HG03457 (cell line): ENCODE results near the gene GATA2.

Experiments
- ATAC-seq: cut with Tn5 transposase; IDR thresholded peaks from one replicate; pipeline ENCODE4 v1.9.1; 2021; ENCODE audit warnings: moderate number of reproducible peaks; ENCODE audit not compliant: unreplicated experiment

The GATA2 gene

DNA sequence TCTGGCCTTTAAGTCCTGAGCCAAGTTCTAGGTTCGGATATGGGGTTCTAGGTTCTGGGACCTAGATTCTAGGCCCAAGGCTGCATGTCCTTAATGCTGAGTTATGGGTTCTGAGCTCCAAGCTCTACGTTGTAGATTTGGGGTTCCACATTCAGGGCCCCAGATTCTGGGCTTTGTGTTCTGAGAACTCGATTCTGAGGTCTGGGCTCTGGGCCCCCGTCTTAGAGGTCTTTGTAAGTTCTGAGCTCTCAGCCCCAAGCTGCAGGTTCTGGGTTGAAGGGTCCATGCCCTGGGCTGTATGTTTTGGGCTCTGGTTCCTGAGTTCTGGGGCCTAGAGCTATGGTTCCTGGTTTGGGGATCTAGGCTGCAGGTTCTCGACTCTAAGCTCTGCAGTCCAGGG lies 16.3 kb downstream of the GATA2 start:
- no peak for ATAC-seq

DNA sequence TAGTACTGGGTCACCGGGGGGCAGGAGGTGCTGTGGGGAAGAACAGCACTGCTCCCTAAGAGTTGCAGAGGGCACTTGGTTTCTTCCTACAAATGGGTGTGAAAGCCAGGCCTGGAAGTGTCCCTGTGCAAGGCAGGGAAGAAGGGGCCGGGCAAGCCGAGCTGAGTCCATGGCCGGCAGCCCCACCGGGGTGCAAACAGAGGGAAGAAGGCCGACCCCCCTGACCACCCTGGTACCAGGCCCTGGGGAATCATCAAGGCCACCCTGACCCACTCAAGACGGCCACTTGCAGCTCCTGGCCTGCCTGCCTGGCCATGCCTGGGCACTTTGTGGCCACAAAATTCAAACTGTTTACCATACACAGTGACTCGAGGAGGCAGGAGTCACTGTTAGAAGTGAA lies 17.6 kb downstream of the GATA2 start:
- ATAC-seq = no peak

DNA sequence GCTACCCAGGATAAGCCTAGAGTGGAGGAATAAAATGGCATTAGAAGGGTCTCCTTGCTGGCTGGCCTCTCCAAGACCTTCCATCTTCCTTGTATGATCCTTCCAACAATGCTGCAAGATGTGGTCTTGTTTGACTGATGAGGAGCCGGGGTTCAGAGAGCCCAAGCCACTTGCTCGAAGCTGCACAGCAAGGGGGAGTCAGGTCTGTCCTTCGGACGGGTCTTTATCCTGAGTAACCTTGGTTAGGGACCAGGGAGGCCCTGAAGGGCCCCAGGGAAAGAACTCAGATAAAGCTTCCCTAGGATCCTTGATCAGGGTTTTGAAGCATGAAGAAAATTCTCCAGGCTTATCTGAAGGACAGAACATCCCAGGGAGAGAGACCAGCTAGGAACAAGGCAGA lies 19.3 kb downstream of the GATA2 start:
- ATAC-seq = no peak

DNA sequence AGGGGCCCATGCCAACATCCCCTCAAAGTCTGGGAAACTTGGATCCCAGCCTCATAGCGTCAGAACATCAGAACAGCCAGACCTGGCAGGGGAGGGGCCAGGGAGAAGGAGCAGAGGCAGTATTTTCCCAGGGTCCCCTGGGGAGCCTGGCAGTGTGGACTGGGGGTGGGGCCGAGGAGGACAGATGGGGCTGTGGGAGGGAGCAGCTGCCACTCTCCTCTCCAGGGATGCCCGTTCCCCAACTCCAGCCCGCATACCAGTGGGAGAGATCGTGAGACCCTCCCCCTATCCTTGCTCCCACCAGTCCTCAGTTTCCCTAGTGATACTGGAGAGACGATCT lies 19.9 kb downstream of the GATA2 start:
- ATAC-seq = no peak

DNA sequence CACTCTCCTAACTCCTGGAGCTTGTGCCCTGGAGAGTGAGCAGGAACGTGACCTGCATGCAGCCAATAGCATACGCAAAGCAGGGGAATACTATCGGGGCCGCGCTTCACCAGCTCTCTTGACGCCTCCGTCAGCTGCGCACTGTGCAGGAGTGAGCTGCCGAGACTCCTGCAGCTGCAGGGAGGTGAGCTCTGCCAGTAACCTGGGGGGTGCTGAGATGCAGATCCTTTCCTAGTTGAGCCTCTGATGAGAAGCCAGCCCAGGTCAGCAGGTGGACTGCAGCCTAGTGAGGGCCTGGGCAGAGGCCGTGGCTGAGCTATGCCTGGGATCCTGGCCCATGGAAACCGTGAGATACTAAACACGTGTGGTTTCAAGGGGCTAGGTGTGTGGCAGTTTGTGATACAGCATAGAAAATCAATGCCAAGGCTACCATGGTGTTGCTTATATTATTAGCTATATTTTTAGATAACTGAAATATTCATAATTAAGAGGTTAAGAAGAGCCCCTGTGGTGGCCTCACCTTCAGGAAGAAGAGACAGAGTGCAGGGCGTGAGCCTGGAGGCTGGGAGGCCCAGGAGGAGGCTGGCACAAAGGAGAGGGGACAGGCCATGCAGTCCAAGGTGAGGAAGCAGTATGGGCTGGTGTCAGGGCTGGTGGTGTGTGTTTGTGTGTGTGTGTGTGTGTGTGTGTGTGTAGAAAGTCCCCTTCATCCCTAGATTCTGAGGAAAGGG lies 20.4 kb downstream of the GATA2 start:
- ATAC-seq = no peak

DNA sequence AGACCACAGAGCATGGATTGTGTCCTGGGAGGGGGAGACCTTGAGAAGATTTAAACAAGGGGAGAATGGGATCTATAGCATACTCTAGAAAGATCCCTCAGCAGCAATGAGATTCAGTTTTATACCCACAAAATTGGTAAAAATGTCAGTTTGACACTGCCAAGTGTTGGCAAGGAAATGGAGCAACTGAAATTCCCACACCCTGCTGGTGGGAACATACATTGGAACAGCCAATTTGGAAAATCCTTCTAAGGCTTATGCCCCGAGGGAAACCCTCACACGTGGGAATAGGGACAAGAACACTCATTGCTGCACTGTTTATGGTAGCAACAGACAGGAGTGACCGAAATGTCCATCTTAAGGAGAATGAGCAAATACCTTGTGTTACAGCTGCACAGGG lies 21.3 kb downstream of the GATA2 start:
- ATAC-seq = no peak

DNA sequence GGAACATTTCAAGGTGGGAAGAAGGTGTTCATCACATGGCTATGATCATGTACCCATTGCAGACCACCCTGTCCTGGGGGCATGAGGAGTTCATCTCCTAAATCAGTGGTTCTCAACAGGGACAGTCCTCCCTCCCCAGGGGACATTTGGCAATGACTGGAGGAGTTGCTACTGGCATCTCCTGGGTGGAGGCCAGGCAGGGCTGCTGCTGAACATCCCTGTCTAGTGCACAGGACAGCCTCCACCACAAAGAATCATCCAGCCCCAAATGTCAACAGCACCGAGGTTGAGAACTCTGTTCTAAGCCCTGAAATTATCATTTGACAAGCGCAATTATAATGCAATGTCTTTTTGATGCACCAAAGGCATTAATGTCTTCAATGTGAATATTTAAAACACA lies 21.9 kb downstream of the GATA2 start:
- ATAC-seq = no peak

DNA sequence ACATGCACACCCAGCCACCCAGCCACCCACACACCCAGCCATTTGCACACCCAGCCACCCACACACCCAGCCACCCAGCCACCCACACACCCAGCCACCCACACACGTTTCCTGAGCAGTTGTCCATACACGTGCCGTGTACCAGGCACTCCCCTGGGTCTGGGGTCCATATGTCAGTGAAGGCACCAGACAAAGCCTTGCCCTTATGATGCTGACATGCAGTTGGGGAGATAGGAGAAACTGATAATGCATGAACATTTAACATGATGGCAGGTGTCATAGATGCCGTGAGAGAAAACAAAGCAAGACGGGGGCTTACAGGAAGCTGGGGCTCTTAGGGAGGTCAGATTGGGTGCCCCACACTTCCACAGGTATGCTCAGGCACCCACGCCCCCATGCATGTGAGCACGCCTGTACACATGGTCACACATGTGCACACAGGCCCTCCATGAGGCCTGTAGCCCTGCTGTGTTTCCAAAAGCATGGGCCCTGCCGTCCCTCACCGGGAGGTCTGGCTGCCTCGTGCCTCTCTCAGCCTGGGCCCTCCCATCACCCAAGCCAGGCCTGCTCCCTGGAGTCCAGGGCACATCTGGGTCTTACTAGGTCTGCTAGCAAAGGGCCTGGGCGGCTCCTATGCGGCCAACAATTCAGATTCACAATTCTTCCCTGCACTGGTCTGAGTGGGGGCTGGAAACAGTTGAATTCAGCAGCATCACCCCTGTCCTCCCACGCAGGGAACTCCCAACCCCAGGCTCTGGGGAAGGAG lies 22.7 kb downstream of the GATA2 start:
- ATAC-seq = no peak

DNA sequence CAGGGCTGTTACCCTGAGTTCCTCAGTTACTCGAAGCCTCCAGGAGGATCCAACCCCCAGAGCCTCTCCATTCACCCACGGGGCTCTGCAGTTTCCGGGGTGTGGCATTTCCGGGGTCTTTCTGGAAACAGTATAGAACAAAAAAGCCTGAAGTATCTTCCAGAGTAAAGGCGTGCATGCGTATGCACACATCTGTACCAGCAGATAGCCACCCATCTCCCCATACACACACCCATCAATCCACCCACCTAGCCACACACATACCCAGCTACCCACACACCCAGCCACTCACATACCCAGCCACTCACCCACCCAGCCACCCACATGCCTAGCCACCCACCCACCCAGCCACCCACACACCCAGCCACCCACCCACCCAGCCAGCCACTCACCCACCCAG lies 23.4 kb downstream of the GATA2 start:
- ATAC-seq = no peak

DNA sequence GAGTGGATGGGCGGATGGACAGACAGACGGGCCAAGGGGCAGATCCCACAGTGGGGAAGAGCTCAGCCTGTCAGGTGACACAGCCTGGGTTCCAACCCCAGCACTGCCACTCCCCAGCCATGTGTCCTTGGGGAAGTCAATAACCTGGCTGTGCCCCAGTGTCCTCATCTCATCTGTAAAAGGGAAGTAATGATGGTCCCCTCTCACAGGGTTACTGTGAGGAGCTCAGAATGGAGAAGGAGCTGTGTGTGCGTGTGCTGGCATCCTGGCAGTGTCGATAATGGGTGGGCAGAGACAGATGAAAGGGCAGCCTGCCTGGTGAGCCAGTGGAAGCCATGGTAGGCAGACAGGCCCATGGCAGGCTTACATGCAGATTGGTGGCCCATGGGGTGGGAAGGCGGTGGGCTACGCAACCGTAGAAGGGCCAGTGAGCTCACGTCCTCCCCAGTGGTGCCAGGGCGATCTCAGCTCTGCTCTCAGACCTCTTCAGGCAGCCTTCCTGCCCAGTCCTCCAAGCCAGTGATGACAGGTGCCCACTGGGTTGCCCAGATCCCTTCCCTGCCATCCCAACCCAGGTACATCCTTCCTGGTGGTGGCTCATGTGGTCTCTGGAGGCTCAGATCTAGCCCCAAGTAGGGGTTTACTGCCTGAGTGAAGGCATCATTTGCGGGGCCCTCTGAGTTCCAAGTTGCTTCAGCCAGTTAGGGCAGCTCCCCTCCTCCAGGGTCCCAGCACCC lies 24.0 kb downstream of the GATA2 start:
- ATAC-seq = no peak

DNA sequence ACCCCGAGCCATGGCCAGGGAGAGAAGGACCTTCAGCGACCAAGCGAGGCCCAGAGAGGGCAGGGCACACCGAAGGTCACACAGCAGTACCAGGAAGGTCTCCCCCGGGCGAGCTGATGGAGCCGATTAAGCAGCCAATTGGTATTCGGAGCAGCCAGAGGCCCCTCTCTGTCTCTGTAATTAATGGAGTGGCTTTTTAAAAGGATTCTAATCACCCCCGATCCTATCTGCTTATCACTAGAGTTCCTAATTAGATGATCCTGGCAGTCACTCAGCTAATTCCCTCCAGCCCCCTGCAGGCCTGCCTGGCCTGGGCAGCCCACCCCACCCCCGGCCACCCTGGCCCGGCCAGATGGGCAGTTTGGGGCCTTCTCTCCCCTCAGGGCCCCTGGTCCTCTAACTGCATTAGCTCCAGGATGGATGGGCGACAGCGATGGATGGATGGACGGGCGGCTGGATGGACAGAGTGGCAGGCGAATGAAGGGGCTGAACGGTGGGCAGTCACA lies 24.7 kb downstream of the GATA2 start:
- no peak for ATAC-seq

DNA sequence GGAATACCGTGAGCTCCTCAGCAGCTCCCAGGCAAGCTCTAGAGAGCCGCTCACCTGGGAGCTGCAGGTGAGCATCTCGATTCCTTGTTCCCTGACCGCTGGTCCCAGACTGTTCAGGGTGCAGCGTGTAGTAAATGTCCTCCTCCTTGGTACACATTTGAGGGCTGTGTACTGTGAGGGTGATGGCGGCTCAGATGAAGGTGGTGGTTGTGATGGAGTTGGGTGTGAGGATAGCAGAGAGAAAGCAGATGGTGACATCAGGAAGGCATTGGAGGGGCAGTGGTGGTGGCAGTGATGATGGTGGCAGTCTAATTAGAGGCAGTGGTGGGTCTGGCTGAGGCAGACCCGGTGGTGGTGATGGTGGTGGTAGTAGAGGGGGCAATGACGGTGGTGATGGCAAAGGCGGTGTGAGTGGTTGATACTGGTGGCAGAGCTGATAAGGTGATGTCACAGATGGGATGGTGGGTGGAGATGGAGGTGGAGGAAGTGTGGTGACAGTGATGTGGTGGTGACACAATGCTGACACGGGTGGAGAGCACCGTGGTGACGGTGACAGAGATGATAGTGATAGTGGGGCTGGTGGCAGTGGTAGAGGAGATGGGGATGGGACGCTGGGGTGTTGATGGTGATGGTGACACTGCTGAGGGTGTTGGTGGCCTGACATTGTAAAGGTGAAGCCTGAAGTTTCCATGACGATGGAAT lies 26.0 kb downstream of the GATA2 start, which contains the start of gene DNAJB8:
TSS of gene DNAJB8 (minus strand) at position 51 of the 702 bp plus-strand sequence. CDS start 3,645 bp downstream, outside the sequence.
- no peak for ATAC-seq

DNA sequence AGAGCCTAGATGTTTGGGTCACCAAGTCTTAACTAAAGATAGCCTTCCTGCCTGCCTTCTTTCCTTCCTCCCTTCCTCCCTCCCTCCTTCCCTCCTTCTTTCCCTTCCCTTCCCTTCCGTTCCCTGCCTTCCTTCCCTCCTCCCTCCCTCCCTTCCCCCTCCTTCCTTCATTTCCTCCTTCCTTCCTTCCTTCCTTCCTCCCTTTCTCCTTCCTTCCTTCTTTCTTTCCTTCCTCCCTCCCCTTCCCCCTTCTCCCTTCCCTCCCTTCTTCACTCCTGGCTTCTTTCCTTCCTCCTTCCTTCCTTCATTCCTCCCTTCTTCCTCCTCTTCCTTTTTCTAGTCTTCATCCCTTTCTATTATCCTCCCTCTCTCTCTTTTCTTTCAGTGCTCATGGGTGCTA lies 28.3 kb downstream of the GATA2 start:
- ATAC-seq = no peak

DNA sequence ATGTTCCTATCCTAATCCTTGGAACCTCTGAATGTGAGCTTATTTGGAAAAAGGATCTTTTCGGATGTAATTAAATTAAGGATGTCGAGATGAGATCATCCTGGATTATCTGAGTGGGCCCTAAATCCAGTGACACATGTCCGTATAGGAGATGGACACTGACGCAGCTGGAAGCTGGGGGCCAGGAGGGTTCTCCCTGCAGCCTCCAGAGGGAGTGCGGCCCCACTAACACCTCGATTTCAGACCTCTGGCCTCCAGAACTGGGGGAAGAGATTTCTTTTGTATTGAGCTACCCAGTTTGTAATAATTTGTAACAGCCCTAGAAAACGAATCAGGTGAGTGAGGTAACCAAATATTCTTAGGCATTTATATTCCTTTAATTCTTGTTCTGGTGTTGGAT lies 28.8 kb downstream of the GATA2 start:
- no peak for ATAC-seq

DNA sequence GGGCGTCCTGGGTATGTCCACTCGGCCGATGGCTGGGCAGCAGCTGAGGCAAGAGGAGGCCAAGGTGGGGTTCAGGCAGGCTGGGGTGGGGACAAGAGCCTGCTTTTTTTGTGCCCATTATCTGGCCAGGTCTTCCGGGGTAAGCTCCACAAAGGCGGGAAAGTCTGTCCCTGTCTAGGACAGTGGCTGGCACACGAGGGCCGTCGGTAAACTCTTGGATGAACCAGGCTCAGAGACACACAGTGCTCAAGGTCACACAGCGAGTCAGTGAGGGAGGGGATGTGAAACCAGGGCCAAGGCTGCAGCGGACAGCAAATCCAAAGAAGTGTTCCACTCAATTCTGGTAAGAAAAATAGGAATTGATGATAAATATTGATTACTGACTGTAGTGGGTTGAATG lies 29.2 kb downstream of the GATA2 start:
- ATAC-seq = no peak

DNA sequence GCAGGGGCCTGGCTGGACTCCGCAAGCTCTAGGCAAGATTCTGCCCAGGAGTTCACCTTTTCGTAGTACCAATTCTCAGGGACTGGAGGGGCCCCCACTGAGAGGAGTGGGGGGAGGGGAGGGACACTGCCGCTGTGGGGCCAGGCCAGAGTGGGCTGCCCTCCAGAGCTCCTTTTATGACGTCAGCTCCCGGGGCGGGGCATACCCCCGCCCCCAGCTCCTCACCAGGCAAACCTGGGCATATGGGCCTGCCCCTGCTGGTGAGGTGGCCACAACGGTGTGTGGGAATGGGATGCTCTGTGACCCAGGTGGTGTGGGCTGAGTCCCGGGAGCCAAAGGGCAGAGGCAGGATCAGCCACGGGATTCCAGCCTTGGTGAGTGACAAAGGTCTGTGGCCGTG lies 29.6 kb downstream of the GATA2 start:
- no peak for ATAC-seq

DNA sequence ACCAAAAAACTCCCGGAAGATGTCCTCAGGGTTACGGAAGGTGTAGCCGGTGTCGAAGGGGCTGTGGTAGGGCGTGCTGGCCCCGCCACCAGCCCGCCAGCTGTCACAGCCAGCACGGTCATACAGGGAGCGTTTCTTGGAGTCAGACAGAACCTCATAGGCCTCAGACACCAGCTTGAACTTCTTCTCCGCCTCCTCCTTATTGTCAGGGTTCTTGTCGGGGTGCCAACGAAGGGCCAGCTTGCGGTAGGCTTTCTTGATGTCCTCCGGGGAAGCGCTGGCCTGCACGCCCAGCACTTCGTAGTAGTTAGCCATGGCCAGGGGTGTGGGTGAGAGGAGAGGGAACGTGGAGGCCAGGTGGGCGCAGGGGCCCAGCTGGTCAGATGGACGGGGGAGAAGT lies 30.1 kb downstream of the GATA2 start:
- no peak for ATAC-seq

DNA sequence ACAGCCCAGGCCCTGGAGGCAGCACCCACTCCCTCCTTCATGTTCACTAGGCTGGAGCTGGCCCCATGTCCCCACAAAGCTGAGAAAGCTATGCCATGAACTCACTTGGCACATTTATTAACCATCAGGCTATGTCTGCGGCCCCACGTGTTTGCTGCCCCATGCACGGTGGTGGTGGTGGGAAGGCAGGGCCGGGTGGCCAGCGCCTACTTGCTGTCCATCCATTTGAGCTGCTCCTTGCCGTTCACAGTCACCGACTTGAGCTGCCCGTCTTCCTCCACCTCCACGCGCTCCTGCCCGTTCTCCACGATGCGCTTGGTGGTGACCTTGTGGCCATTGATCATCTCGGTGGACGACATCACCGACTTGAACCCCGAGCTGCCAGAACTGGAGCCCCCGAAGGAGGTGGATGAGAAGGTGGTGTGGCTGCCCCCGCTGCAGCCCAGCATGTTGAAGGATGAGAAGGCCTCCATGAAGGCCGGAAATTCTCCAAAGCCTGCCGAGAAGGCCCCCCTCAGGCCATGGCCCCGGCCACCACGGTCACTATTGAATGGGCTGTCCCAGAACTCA lies 30.6 kb downstream of the GATA2 start:
- no peak for ATAC-seq

DNA sequence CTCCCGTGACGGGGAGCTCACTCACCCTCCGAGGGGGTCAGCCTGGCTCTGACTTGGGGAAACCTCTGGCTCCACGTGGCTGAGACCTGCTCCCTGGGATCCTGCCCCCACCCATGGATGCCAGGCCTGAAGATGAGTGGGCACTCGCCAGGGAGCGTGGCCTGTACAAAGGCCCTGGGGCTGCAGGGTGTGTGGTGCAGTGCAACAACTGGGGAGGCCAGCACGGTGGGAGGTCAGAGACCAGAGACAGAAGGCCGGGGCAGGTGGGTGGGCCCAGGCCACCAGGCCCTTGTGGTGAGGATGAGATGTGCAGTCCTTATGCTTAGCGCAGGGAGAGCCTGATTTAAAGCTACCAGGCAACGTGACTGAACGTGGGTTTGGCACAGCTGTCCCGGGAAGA lies 31.3 kb downstream of the GATA2 start:
- ATAC-seq = no peak

DNA sequence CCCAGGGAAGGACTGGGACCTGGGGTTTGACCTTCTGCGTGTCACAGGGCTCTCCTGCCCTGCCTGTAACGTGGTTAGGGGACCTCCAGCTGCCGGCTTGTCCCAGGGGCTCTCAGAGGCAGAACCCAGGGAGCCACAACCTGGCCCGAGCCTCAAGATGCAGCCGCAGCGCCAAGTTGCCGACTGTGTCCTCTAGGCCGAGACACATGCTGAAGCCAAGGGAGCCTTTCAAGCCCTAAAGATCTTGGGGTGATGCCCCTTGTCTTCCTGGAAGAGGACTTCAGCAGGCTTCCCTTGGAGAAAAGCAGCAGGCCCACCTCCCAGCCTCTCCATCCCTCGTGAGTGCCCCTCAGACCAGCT lies 33.6 kb downstream of the GATA2 start:
- ATAC-seq = no peak
